Measurements from ENCODE around the gene DYNC2LI1.
A peak's percentile ranks its signal among the peaks of the same experiment; 100 is the strongest.
"Not testable (repeated sequence)": the region's sequence is repeated elsewhere in the genome, so short reads cannot be mapped to it uniquely, and the experiment has no call there.

Gene DYNC2LI1

DNA sequence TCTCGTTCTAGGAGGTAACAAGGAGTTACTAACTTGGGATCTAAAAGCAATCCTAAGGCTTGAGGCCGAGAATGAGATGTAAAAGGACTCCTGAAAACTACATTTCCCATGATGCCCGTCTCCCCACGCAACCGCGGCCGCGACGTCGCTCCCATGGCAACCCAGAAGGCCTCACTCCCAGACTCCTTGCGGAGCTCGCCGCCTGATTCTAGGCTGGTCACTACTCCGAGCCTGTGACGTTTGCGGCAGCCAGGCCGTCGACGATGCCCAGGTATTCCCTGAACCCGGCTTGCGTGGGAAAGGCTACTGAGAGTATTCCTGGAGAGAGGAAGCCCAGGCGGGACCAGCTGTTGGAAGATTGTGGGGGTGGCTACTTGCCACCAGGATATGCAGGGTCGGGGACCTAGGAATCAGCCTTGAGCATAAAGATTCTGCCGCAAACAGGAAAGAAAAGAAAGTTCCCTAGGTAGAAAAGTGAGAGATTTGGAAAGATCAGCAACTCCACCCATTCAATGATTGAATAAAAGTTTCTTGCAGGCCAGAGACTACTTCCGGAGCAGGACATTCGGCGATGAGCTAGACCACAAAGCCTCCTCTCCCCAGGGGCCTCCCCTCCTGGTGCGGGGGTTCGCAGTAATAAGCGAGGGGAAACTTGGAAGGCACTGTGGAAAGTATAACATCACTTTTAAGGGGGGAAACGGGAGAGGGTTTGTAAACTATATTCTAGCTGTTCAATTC is at the start of gene DYNC2LI1:
TSS of gene DYNC2LI1 (plus strand) at position 164 of the 738 bp plus-strand sequence. CDS start at position 264, 100 bp downstream.
- peak; percentile 69 for DNase-seq

DNA sequence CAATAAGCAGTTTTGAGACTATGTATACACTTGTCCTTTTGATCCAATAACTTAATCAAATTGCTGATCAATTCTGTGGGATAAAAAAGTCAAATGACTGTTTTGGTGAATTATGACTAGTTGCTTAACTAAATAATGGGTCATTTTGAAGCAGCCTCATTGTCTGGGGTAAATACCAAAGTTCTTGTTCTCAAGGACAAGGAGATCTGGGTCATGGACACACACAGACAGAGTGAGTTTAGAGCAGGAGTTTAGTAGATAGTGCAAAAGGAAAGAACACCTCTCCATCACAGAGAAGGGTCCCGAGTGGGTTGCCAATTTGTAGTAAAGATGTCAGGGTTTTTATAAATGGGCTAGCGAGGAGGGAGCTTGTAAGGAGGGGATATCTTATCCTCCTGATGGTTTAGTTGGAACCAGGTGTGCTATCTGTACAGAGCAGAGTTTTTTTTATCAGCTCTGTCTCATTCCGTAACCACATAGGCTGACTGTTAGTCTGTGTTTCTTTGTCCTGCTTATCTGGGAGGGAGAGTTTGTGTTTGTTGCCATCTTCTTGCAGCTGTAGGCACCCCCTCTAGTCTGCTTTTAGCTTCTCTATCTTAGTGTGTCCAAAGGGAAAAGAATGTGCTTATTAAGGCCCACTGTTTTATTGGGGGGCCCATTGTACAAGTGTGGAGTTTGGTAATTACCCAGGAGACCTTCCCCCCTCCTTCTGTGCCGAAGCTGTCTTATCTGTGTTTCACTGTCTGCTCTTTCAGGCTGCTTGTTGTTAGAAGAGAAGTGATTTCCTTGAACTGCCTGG is 48.9 kb upstream of the DYNC2LI1 start:
- no peak for DNase-seq

DNA sequence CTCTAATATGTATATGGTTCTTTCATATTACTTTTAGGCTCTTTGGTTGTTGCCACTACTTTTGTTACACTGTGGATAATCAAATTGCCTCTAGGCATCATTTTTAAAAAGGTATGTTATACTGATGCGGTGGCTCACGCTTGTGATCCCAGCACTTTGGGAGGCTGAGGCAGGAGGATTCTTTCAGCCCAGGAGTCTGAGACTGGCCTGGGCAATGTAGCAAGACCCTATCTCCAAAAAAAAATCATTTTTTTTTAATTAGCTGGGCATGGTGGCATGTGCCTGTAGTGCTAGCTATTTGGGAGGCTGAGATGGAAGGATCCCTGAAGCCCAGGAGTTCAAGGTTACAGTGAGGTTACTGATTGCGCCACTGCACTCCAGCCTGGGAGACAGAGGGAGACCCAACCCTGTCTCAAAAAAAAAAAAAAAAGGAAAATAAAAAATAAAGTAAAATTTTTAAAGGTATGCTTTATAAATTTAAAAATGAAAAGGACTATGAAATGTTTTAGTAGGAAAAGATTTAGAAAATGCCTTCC is 48.1 kb upstream of the DYNC2LI1 start:
- DNase-seq, result no peak

DNA sequence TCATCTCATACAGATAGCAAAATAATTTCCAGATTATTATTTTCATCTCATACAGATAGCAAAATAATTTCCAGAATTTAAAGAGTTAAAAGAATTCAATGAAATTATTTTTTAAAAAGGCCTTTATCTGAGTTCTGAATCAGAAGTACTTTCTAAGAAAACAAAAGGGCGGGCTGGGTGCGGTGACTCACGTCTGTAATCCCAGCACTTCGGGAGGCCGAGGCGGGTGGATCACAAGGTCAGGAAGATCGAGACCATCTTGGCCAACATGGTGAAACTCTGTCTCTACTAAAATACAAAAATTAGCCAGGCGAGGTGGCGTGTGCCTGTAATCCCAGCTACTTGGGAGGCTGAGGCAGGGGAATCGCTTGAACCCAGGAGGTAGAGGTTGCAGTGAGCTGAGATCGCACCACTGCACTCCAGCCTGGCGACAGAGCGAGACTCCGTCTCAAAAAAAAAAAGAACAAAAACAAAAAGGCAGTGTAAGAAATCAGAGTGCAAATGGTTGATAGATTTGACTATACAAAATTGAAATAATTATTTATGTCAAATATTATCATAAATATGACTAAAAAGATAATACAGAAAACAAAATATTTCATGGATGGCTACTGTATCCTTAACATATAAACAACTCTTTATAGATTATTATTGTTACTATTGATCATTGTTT is 46.7 kb upstream of the DYNC2LI1 start:
- DNase-seq, result not testable (repeated sequence)

DNA sequence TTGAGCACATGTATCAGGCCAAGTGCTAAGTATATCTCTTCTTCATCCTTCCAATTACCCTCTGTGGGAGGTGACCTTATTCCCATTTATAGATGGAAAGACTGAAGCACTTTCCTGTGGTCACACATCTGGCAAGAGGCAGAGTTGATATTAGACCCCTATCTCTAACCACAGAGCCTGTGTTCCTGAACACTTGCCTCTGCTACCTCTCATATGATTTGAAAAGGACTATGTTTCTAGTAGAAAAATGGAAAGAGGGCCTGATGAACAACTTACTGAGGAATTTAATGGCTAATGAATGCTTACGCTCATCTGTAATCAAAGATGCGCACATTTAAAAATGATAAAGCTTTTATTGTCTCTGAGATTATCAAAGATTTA is 46.2 kb upstream of the DYNC2LI1 start:
- no peak for DNase-seq

DNA sequence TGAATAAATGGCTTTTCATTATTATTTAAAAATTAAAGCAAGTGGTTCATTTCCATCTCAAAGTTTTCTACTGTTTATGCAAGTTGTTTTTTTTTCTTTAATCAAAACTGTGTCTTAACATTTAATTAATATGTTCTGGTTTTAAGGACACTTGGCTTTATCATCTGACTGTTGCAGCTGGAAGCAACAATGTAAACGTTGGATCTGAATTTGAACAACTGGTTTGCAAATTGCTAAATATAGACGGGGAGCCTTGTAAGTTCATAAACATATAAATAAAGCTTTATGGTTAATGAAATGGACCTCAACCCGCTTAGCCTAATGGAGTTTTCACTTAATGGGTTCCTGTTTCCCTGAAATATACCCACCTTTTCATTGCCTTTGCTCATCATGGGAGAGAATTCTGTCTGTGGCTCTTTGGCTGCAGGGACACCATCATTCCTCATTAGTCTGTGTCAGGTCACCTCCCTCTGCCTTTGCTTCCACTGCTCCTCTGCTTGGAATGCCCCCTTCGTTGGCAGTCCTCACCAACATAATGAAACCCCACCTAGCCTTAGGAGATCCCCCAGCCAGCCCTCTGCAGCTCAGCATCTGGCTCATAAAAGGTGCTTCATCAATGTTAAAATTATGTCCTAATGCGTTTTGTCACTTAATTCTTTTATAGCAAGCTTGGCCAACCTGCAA is 44.2 kb upstream of the DYNC2LI1 start:
- no peak for DNase-seq

DNA sequence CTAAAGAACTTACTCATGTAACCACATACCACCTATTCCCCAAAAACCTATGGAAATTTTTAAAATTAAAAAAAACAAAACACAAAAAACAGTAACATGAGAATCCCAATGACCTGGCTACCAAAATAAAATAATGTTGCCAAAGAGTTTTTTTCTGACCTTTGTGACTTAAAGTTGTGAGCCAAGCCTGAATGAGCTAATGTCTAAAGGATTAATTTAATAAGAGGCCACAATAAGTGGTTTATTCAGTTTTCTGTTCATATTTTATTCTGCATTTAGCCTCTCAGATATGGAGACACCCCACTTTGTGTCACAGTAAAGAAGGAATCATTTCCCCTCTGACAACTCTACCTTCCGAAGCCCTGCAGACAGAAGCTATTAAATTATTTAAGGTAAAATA is 42.6 kb upstream of the DYNC2LI1 start:
- DNase-seq, result no peak

DNA sequence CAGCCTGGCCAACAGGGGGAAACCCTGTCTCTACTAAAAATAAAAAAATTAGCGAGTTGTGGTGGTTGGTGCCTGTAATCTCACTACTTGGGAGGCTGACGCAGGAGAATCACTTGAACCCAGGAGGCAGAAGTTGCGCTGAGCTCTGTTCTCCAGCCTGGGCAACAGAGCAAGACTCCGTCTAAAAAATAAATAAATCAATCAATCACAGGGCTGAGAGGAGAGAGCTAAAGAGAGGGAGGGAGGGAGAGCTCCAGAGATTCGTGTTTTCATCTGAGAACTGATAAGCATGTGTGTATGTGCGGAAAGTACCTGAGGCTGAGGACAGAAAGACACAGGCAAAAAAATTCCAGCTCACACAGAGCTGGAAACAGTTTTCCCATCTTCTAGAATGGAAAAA is 37.2 kb upstream of the DYNC2LI1 start:
- no peak for DNase-seq

DNA sequence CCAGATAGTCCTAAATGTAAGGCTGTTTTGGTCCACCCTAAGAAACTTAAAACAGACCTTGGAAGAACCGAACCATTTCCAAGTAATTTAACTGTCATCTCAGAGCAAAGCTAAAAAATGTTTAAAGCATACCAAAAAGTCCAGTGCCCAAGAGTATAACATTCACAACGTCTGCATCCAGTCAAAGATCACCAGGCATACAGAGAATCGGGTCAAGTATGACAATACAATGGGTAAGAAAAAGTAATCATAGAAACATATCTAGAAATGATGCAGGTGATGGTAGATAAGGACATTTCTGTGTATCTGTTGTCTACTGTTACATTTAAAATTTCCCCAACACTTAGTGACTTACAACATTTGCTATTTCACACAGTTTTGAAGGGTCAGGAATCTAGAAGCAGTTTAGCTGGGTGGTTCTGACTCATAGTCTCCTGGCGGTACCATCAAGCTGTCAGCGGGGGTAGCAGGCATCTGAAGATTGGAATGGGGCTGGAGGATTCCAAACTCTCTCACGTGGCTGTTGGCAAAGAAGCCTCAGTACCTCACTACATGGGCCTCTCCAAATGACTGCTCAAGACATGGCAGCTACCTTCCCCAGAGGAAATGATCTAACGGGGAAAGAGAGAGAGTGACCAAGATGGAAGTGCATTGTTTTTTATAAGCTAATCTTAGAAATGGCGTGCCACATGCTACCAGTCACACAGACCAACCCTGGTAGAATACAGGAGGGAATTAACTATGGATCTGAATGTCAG is 36.6 kb upstream of the DYNC2LI1 start:
- no peak for DNase-seq

DNA sequence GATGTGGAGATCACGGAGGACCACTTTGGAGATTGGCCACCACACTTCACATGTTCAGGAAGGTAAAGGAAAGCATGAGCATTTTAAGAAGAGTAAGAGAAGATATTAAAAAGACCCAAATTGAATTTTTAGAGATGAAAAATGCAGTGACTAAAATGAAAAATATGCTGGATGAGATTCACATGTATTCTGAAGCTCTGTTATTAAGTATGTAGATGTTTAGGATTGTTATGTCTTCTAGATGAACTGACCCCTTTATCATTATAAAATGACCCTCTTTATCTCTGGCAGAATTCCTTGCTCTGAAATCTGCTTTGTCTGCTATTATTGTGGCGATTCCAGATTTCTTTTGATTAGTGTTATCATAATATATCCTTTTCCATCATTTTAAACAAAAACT is 36.0 kb upstream of the DYNC2LI1 start:
- DNase-seq, result no peak

DNA sequence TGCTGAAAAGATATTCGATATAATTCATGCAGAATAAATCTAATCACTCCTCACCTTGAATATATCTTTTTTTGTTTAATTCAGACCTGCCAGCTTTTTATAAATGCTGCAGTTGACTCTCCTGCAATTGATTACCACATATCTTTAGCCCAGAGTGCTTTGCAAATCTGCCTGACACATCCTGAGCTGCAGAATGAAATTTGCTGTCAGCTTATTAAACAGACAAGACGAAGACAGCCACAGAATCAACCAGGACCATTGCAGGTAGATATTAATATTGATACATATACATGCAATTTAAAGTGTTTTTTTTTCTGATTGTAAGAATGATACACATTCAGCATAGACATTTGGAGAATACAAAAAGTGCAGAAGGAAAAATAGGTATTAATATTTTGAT is 35.6 kb upstream of the DYNC2LI1 start:
- no peak for DNase-seq

DNA sequence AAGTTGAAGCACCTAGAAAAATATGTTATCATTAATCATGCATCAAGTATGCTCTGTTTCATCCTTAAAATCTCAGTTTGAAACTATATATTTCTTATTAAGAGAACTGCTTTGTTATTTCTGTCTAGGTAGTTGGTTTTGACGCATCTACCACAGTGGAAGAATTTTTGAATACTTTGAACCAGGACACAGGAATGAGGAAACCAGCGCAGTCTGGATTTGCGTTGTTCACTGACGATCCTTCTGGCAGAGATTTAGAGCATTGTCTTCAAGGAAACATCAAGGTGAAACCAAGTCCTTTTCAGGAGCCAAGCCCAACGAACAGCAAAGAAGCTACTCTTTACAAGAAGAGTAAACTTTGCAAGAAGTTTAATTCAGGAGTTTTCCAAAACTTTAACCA is 30.1 kb upstream of the DYNC2LI1 start:
- no peak for DNase-seq

DNA sequence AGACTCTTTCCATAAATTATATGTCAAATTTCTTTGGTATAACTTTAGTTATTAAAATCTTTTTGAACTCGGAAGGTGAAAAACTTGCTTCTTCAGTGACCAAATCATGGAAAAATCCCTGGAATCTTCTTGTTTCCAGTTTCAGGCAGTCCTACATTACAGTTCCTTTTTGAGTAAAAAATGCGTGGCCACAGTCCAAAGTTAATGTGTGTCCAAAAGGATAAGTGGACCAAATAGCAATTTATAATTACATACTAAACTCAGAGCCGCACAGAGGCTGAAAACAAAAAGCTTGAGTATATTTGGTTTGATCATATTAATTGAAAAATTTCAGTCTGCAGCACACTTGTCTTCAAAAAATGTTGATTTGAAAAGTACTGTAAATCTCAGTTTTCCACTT is 28.4 kb upstream of the DYNC2LI1 start:
- no peak for DNase-seq

DNA sequence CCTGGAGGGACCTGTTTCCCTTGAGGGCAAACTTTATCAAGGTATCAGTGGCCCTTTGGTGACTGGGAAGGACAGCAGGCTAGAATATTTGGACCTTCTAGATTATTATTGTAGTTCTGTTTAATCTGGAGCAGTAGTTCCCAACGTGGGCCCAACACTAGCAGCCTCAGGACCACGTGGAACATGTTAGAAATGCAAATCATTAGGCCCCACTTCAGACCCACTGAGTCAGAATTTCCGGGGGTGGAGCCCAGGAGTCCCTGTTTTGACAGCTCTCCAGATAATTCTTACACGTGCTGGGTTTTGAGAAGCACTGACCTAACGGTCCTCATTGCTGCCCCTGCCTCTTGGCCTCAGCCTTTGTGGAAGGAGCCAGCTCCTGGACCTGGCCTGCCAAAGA is 25.5 kb upstream of the DYNC2LI1 start:
- no peak for DNase-seq

DNA sequence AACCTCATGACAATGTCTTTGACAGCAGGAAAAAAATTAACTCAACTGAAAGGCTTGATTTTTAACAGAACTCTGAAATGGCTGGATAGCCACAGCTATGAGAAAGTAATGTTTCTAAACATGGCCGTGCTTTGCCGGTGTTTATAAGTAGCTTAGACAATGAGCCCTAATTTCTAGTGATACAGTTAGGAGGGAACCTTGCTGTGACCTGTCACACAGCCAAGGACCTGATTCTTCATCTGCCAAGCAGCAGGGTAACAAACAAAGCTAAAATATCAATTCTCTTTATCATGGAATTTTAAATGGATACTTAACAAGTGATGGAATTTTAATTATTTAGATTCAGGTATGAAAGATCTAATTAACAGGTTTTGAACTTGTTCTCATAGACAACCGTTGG is 24.3 kb upstream of the DYNC2LI1 start:
- no peak for DNase-seq

DNA sequence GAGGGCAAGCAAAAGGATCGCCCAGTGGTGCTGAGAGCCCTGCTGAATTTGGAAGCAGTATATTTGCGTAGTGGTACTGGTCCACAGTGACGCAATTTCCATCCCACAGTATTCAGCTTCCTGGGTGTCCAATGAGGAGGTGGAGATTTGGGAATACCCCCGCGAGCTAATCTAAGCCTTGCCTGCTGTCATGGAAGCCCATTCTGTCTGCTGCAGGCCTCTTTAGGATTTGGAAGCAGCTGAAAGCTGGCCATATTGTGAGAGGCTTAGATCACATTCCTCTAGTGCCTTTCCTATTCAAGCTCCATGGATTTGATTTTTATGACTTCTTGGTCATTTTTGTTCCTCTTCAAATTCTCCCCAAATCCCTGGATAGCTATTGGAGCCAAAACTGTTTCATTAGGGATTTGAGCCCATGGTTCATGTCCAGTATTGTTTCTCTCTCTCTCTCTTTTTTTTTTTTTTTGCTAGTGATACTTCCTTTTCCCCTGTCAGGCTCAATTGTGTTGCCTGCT is 22.3 kb upstream of the DYNC2LI1 start:
- no peak for DNase-seq

DNA sequence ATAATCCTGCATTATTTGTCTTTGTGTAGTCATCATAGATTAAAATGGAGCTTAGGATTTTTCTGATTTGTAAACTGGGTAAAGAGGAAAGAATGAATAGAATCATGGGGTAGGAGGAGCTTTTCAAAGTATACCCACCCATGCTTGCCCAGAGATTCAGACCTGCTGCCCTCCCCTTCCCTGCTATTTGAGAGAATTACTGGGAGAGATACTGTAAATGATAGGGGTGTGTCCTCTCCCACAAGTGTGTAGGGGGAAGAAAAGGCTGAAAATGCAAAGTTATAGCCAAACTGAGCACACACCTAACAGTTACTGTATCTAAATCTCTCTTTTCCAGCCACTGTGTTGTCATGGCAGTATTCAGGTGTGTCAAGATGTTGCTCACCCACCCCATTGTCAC is 21.5 kb upstream of the DYNC2LI1 start:
- DNase-seq, result no peak

DNA sequence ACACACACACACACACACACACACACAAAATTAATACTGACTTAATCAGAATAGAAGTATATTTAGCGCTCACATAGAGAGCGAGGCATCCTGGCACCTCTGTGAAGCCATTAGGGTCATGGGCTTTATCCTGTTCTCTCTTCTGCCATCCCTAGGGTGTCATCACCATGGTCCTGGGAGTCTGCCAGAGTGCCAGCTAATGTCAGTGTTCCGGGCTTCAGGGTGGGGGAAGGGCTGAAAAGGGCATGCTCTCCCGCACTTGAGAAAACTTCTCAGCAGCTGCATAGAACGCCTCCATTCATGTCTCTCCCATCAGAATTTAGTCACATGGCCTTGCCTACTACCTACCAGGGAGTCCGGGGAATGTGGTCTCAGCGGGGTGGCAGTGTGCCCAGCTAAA is 19.7 kb upstream of the DYNC2LI1 start:
- no peak for DNase-seq

DNA sequence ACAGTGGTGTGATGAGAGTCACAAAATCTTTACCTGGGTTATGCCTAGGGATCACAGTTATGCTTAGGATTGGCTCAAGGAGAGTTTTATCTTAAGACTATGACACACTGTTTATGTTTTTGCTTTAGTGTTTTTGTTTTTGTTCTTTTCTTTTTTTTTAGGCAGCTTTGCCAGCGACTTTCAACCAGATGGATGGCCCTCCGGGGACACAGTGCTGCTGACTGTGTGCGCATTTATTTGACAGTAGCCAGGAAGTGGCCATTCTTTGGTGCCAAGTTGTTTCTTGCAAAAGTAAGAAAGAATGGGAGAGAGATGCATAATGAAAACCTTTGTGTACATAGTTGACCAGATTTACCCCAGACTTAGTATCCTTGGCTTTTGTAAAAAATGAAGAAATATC is 15.1 kb upstream of the DYNC2LI1 start:
- DNase-seq, result no peak

DNA sequence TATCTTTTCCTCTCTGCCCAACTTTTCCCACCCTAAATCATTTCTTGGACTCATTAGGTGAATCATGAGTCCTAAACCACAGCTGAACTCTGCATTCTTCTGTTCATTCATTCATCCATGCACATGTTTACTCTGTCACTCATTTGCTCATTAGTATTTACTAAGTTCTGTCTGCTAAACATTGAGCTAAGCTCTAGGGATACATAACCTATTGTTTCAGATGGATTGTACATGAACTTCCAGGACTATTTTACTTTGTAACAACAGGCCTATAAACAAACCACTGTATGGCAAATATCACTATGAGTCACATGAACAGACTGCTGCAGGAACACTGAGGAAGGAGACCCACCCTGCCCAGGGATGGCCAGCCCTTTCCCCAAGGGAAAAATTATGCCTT is 14.6 kb upstream of the DYNC2LI1 start:
- no peak for DNase-seq

DNA sequence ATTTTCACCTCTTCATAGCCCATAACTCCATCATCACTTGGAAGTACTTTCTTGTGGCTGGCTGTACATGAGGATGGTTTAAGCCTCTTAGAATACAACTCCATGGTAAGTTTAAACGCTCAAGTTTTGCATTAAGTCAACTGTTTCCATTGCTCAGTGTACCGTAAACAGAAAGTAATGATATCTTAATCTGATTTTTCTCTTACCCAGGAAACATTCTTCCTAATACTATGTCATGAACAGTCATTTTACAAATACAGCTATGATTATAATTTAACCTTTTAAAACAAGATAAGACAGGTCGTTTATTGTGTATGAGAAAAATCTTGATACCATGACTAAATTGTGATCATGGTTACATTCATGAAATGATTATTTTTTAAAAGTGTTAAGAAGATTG is 11.6 kb upstream of the DYNC2LI1 start:
- DNase-seq, result no peak

DNA sequence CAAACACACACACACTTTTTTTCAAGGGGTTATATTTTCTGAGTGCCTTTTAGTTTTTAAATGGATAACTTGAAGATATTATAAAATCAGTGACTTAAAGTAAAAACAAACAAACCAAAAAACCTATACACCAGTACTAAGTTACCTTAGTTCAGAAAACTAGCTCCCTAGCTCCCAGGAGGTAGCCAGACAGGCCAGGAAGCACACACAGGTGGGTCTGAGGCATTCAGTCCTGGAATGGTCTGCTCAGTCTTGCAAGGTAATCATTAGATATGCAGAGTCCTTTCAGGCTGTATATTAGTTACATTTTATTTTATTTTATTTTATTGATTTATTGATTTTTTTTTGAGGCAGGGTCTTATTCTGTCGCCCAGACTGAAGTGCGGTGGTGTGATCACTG is 10.7 kb upstream of the DYNC2LI1 start:
- DNase-seq, result no peak
